BLaER1 (cell line): Measurements from ENCODE around the gene CFAP65.

Experiments
- H3K27ac ChIP-seq: shearing (Covaris generic); formaldehyde crosslinking; 2 replicates; pipeline ENCODE4 v1.8.1; 2022
- H3K27me3 ChIP-seq: shearing (Covaris generic); formaldehyde crosslinking; 2 replicates; pipeline ENCODE4 v1.8.1; 2022
- H3K36me3 ChIP-seq: shearing (Covaris generic); formaldehyde crosslinking; 2 replicates; pipeline ENCODE4 v1.8.1; 2022
- H3K4me1 ChIP-seq: shearing (Covaris generic); formaldehyde crosslinking; 2 replicates; pipeline ENCODE4 v1.8.1; 2022
- H3K4me2 ChIP-seq: shearing (Covaris generic); formaldehyde crosslinking; 2 replicates; pipeline ENCODE4 v1.8.1; 2022
- H3K4me3 ChIP-seq: shearing (Covaris generic); formaldehyde crosslinking; 2 replicates; pipeline ENCODE4 v1.8.1; 2022
- H3K9ac ChIP-seq: shearing (Covaris generic); formaldehyde crosslinking; 2 replicates; pipeline ENCODE4 v1.8.1; 2022
- H3K9me3 ChIP-seq: shearing (Covaris generic); formaldehyde crosslinking; 2 replicates; pipeline ENCODE4 v1.8.1; 2022
- H4K20me1 ChIP-seq: shearing (Covaris generic); formaldehyde crosslinking; 2 replicates; pipeline ENCODE4 v1.8.1; 2022
- Cebpa-rat ChIP-seq: shearing (Covaris generic); IDR thresholded peaks from 2 replicates; pipeline ENCODE4 v1.8.1; 2022

Gene CFAP65

GRCh38 chr2:219017201-219017931 is 23.9 kb downstream of the CFAP65 start:
- Histone ChIP-seq H3K4me3 (no peak overlapping the region), H3K27ac (no peak overlapping the region), H3K4me1 (no peaks in the 10 kb centered on the region), H3K27me3 (no peaks in the 10 kb centered on the region), H4K20me1 (peaks cover 5% of the 10 kb centered on the region; the same call in 1 of the 2 replicates), H3K36me3 (no peaks in the 10 kb centered on the region), H3K9me3 (no peaks in the 10 kb centered on the region), H3K9ac (no peak overlapping the region), H3K4me2 (no peak overlapping the region)
- no peak for TF ChIP-seq Cebpa-rat

DNA sequence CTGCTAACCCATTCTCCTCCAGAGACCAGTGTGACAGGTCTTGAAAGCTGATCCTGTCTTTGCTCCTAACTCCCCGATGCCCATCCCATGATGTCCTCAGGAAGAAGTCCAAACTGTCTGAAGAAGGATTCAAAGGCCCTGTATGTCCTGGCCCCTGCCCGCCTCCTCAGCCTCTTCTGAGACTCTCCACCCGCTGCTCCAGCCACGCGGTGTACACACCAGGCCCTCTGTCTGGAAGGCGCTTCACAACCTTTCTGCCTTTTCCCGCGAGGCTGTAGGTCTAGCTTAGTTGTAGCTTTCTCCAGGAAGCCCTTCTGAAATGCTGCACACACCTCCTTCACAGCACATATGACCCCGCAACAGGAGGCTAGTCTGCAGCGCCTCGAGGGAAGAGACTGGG is 24.6 kb downstream of the CFAP65 start:
- Histone ChIP-seq H3K36me3 (no peaks in the 10 kb centered on the region), H3K9ac (no peak overlapping the region), H3K9me3 (no peaks in the 10 kb centered on the region), H3K4me1 (no peaks in the 10 kb centered on the region), H3K4me3 (no peak overlapping the region), H3K27me3 (no peaks in the 10 kb centered on the region), H4K20me1 (peaks cover 5% of the 10 kb centered on the region; the same call in 1 of the 2 replicates), H3K27ac (no peak overlapping the region), H3K4me2 (no peak overlapping the region)
- no peak for TF ChIP-seq Cebpa-rat

DNA sequence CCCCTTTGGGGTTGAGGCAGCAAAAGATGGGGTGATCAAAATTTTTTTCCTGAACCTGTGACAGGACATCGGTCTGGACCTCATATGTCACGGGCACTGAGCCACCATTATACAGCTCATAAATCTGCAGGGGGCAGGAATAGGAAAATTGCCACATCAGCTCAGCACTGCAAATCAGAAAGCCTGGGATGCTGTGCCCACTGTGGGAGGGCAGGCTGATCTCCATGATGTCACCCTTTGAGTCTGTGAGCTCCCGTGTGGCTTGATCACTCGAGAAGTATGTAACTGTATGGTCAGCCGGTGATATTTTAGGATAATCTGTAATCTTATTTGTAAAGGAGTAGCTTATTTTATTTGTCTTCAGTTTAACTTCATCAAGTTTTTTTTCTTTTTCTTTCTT is 30.4 kb downstream of the CFAP65 start:
- Histone ChIP-seq H3K27ac (no peak overlapping the region), H4K20me1 (peaks cover 4% of the 10 kb centered on the region; the same call in 1 of the 2 replicates), H3K4me2 (no peak overlapping the region), H3K4me1 (no peaks in the 10 kb centered on the region), H3K9me3 (no peaks in the 10 kb centered on the region), H3K4me3 (no peak overlapping the region), H3K27me3 (peaks cover 10% of the 10 kb centered on the region), H3K9ac (no peak overlapping the region), H3K36me3 (no peaks in the 10 kb centered on the region)
- TF ChIP-seq Cebpa-rat: no peak

GRCh38 chr2:219010162-219010756 is 31.1 kb downstream of the CFAP65 start:
- H3K36me3 ChIP-seq: no peaks in the 10 kb centered on the region
- TF ChIP-seq Cebpa-rat: no peak
- H3K4me3 ChIP-seq: no peak overlapping the region
- H3K27ac ChIP-seq: no peak overlapping the region
- H4K20me1 ChIP-seq: peaks cover 11% of the 10 kb centered on the region; the same call in 1 of the 2 replicates
- H3K4me1 ChIP-seq: no peaks in the 10 kb centered on the region
- peaks cover 16% of the 10 kb centered on the region for H3K27me3 ChIP-seq
- H3K4me2 ChIP-seq: no peak overlapping the region
- no peak overlapping the region for H3K9ac ChIP-seq
- H3K9me3 ChIP-seq: no peaks in the 10 kb centered on the region

- H3K4me1 ChIP-seq: no peaks in the 10 kb centered on the region
- H3K36me3 ChIP-seq: no peaks in the 10 kb centered on the region
- TF ChIP-seq Cebpa-rat: no peak
- no peak overlapping the region for H3K27ac ChIP-seq
- H3K4me3 ChIP-seq: no peak overlapping the region
- H3K4me2 ChIP-seq: no peak overlapping the region
- H3K9me3 ChIP-seq: no peaks in the 10 kb centered on the region
- H4K20me1 ChIP-seq: peaks cover 14% of the 10 kb centered on the region; the same call in 1 of the 2 replicates
- H3K9ac ChIP-seq: no peak overlapping the region
- peaks cover 24% of the 10 kb centered on the region for H3K27me3 ChIP-seq
Observed at GRCh38 chr2:219009294-219009693, 32.0 kb downstream of the CFAP65 start.

- Histone ChIP-seq H3K9me3 (no peaks in the 10 kb centered on the region), H3K36me3 (no peaks in the 10 kb centered on the region), H3K27me3 (peaks cover 77% of the 10 kb centered on the region), H3K27ac (no peak overlapping the region), H3K4me1 (peaks cover 5% of the 10 kb centered on the region; the same call in 1 of the 2 replicates), H3K9ac (no peak overlapping the region), H4K20me1 (peaks cover 66% of the 10 kb centered on the region), H3K4me2 (no peak overlapping the region), H3K4me3 (no peak overlapping the region)
- TF ChIP-seq Cebpa-rat: no peak
Observed at GRCh38 chr2:219003979-219004378, 37.3 kb downstream of the CFAP65 start.

DNA sequence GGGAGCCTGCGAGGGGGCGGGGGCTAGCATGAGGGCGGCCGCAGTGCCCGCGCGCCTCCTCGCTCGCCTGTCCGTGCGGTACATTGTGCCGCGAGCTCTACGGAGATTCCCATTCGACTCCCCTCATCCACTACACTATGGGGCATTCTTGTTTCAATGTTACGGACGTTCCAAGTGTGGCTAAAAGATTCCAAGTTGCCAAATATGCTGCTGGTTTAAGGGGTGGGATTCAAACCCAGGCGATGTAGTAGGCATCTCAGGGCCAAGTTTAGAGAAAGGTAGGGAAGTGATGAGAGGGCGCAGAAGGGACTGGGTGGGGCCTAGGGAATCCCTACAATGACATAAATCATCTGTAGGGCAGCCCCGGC is 38.1 kb downstream of the CFAP65 start:
- Histone ChIP-seq H3K4me1 (peaks cover 5% of the 10 kb centered on the region; the same call in 1 of the 2 replicates), H4K20me1 (peaks cover 66% of the 10 kb centered on the region), H3K9ac (no peak overlapping the region), H3K27ac (no peak overlapping the region), H3K27me3 (peaks cover 84% of the 10 kb centered on the region), H3K36me3 (no peaks in the 10 kb centered on the region), H3K9me3 (no peaks in the 10 kb centered on the region), H3K4me2 (no peak overlapping the region), H3K4me3 (no peak overlapping the region)
- no peak for TF ChIP-seq Cebpa-rat

GRCh38 chr2:219002395-219003266 is 38.7 kb downstream of the CFAP65 start:
- H3K27ac ChIP-seq: no peak overlapping the region
- peaks cover 5% of the 10 kb centered on the region; the same call in 1 of the 2 replicates for H3K4me1 ChIP-seq
- no peak overlapping the region for H3K4me2 ChIP-seq
- no peaks in the 10 kb centered on the region for H3K9me3 ChIP-seq
- TF ChIP-seq Cebpa-rat: no peak
- H3K9ac ChIP-seq: no peak overlapping the region
- H3K27me3 ChIP-seq: peaks cover 90% of the 10 kb centered on the region
- no peaks in the 10 kb centered on the region for H3K36me3 ChIP-seq
- H3K4me3 ChIP-seq: no peak overlapping the region
- peaks cover 66% of the 10 kb centered on the region for H4K20me1 ChIP-seq

- Histone ChIP-seq H3K27me3 (peaks cover 94% of the 10 kb centered on the region), H3K4me3 (no peak overlapping the region), H3K4me2 (no peak overlapping the region), H3K4me1 (peaks cover 5% of the 10 kb centered on the region; the same call in 1 of the 2 replicates), H3K9me3 (no peaks in the 10 kb centered on the region), H3K36me3 (no peaks in the 10 kb centered on the region), H3K9ac (no peak overlapping the region), H3K27ac (no peak overlapping the region), H4K20me1 (peaks cover 66% of the 10 kb centered on the region)
- no peak for TF ChIP-seq Cebpa-rat
Observed at GRCh38 chr2:219001577-219002394, 39.5 kb downstream of the CFAP65 start.
